HG03064 (cell line): Measurements from ENCODE around the gene UTS2R.

Source experiments
- ATAC-seq: cut with Tn5 transposase; IDR thresholded peaks from one replicate; pipeline ENCODE4 v1.9.1; 2021; ENCODE audit warnings: low read depth; ENCODE audit not compliant: unreplicated experiment

Gene UTS2R

DNA sequence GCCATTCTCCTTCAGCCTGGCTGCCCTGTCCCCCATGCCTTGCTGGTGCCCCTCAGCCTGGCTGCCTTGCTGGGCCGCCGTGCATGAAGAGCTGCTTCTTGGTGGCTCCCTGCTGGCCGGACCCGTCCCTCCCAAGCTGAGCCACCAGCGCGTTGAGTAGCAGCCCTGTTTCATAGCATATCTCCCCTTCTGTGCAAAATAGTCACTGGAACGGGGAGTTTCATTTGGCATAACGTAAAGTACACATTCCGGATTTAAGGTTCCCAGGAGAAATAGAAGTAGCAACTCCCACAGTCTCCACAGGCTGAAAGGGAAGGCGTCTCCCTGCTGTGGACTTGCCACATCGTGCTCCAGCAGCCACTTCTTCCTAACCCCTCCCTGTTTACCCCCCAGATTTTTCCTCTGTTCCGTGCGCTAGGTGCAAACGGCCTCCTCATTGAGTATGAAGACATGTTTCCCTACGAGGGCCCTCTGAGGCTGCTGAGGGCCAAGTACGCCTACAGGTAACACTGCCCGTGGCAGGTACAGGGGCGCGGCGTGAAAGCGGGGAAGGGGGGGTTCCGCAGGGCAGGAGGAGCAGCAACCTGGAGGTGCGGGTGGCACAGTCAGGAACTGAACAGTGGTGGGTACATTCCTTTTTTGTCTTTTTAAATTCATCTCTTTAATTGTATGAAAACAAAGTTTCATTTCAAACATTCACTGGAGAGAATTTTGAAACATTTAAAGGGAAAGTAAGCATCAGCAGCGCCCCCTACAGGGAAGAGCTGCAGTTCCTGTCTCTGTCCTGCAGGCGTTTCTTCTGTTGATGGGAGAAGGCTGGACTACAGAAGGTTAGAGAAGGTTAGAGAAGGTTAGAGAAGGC, 52.7 kb downstream of the UTS2R start:
- no peak for ATAC-seq

DNA sequence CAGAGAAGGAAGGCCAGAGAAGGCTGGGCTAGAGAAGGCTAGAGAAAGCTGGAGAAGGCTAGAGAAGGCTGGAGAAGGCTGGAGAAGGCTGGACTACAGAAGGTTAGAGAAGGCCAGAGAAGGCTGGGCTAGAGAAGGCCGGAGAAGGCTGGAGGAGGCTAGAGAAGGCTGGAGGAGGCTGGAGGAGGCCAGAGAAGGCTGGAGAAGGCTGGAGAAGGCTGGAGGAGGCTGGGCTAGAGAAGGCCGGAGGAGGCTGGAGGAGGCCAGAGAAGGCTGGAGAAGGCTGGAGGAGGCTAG, 53.2 kb downstream of the UTS2R start:
- no peak for ATAC-seq
